ENCODE measurements around the gene LAMA4. TPM values are rescaled to one million over a fixed set of nuclear protein-coding genes. Genes with fewer than 3 reads are reported as not detected.

LAMA4 gene
- total RNA-seq, 6 donors from 2014 or later: 29.5 to 119 (median 58.9) TPM

DNA sequence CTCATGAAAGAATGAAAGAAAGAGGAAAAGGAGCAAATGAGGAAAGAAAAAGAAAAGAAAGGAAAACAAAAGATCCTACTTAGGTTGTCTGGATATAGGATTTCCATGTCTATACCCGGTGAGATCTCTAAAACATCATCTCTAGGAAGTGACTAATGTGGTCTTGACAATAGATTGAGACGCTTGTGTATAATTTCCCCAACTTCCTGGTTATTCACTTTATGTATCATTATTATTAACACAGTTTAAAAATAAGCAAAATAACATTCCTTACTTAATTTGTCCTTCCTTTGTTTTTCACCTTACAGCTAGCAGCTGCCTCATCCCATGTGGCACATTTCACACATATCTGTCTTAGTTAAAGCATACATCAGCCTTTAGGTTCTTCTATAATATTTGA is 27.0 kb downstream of the LAMA4 start:
- Histone ChIP-seq H3K9me3 (no peaks in the 10 kb centered on the region), H3K4me3 (no peak overlapping the region), H3K4me1 (peaks cover 7 to 42% (median 20%) of the 10 kb centered on the region in 4 donors), H3K36me3 (no peaks in the 10 kb centered on the region), H3K27ac (peak overlapping the region; percentile 26 to 71 (median 39)), H3K27me3 (no peaks in the 10 kb centered on the region)
- 63 to 72% methylated on average over 2 of the region's 2 CpGs for WGBS, 2 donors
- ATAC-seq (ENCODE audit: low FRiP score in 2 of 2): no peak
- TF ChIP-seq, protein P1, sequence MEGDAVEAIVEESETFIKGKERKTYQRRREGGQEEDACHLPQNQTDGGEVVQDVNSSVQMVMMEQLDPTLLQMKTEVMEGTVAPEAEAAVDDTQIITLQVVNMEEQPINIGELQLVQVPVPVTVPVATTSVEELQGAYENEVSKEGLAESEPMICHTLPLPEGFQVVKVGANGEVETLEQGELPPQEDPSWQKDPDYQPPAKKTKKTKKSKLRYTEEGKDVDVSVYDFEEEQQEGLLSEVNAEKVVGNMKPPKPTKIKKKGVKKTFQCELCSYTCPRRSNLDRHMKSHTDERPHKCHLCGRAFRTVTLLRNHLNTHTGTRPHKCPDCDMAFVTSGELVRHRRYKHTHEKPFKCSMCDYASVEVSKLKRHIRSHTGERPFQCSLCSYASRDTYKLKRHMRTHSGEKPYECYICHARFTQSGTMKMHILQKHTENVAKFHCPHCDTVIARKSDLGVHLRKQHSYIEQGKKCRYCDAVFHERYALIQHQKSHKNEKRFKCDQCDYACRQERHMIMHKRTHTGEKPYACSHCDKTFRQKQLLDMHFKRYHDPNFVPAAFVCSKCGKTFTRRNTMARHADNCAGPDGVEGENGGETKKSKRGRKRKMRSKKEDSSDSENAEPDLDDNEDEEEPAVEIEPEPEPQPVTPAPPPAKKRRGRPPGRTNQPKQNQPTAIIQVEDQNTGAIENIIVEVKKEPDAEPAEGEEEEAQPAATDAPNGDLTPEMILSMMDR (IDR thresholded peaks at IDR 0.05): no peak
- TF ChIP-seq EP300 (IDR thresholded peaks at IDR 0.05): no peak
- no peak for TF ChIP-seq POLR2A (IDR thresholded peaks at IDR 0.05)
- no peak for TF ChIP-seq POLR2AphosphoS5 (IDR thresholded peaks at IDR 0.05)
- no peak for DNase-seq

- TF ChIP-seq, protein P1 (IDR thresholded peaks at IDR 0.05): no peak
- Histone ChIP-seq H3K36me3 (no peaks in the 10 kb centered on the region), H3K9me3 (no peaks in the 10 kb centered on the region), H3K27ac (peak overlapping the region in 2 of 4 donors; percentile 1 to 71), H3K4me1 (peaks cover 7 to 49% (median 16%) of the 10 kb centered on the region in 4 donors), H3K27me3 (no peaks in the 10 kb centered on the region), H3K4me3 (no peak overlapping the region)
- 63 to 70% methylated on average over 1 of the region's 1 CpG for WGBS, 2 donors
- ATAC-seq (ENCODE audit: low FRiP score in 2 of 2) (no peak), DNase-seq (no peak)
These were observed 28.7 kb downstream of the LAMA4 start for GRCh38 chr6:112225691-112226090.

DNA sequence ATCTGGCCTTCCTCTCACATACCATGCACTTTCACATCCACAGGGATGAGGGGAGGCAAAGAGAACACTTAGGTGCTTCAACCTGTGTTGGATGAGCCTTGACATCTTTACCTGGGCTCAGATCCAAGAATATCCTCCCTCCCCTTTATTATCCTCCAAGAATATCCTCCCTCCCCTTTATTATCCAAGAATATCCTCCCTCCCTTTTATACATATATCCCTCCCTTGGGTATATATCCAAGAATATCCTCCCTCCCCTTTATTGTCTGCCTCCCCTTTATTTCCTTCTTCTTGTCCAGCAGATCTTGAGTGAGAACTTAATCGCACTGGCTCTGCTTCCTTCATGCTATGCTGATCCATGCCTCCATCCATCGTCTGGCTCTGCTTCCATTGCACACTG is 30.3 kb downstream of the LAMA4 start:
- no peaks in the 10 kb centered on the region for H3K9me3 ChIP-seq
- no peak for DNase-seq
- peak overlapping the region in 3 of 4 donors; percentile 55 to 80 (median 64) for H3K27ac ChIP-seq
- no peaks in the 10 kb centered on the region for H3K36me3 ChIP-seq
- TF ChIP-seq POLR2A (IDR thresholded peaks at IDR 0.05): no peak
- TF ChIP-seq, protein P1 (IDR thresholded peaks at IDR 0.05): no peak
- no peak for TF ChIP-seq EP300 (IDR thresholded peaks at IDR 0.05)
- no peak for TF ChIP-seq POLR2AphosphoS5 (IDR thresholded peaks at IDR 0.05)
- no peak overlapping the region for H3K4me3 ChIP-seq
- WGBS, 2 donors: 71 to 86% methylated on average over 2 of the region's 2 CpGs
- H3K27me3 ChIP-seq: no peaks in the 10 kb centered on the region
- H3K4me1 ChIP-seq: peaks cover 7 to 52% (median 16%) of the 10 kb centered on the region in 4 donors
- ATAC-seq (ENCODE audit: low FRiP score in 2 of 2): no peak

- H3K27me3 ChIP-seq: no peaks in the 10 kb centered on the region
- peaks cover 11 to 58% (median 18%) of the 10 kb centered on the region in 4 donors for H3K4me1 ChIP-seq
- WGBS, 2 donors: 72 to 74% methylated on average over 3 of the region's 3 CpGs
- DNase-seq: no peak
- H3K4me3 ChIP-seq: no peak overlapping the region
- peak in 1 of 2 donors; percentile 85 for ATAC-seq (ENCODE audit: low FRiP score in 2 of 2)
- H3K9me3 ChIP-seq: no peaks in the 10 kb centered on the region
- peak in 1 of 2 donors; percentile 27 for TF ChIP-seq POLR2AphosphoS5 (IDR thresholded peaks at IDR 0.05)
- TF ChIP-seq, protein P1 (IDR thresholded peaks at IDR 0.05): no peak
- no peaks in the 10 kb centered on the region for H3K36me3 ChIP-seq
- H3K27ac ChIP-seq: peak overlapping the region in 3 of 4 donors; percentile 55 to 80 (median 64)
These were observed 31.1 kb downstream of the LAMA4 start for GRCh38 chr6:112223070-112223861.
